AG04449 (cell line): ENCODE measurements around the gene GOSR1.

ENCODE experiments used
- CTCF ChIA-PET: fragments of 350-600 bp; formaldehyde crosslinking; extraction: SDS; loops from one replicate; lab custom pipeline; 2021; ENCODE audit warnings: antibody characterized with exemption; lab: Yijun Ruan, JAX
- POLR2A ChIA-PET: fragments of 400-600, 350-600 bp; formaldehyde crosslinking; extraction: SDS; loops from one replicate; lab custom pipeline; 2020; ENCODE audit warnings: antibody characterized with exemption, inconsistent platforms; lab: Yijun Ruan, JAX
- DNase-seq: peaks from one replicate; pipeline ENCODE4 v3.0.0-alpha.2; 2010; ENCODE audit warnings: low read depth, low spot score
- H3K4me3 ChIP-seq: 2 replicates; pipeline ENCODE4 v1.5.1; 2011; ENCODE audit warnings: low read depth, mild to moderate bottlenecking, control low read depth, low read length
- TF ChIP-seq, protein P1 (sequence below): IDR thresholded peaks from one replicate; pipeline ENCODE4 v1.5.1; 2011; ENCODE audit warnings: mild to moderate bottlenecking, moderate library complexity, low read length, control low read depth, inconsistent platforms; ENCODE audit not compliant: insufficient read depth; ENCODE audit errors: missing control alignments

The GOSR1 gene

DNA sequence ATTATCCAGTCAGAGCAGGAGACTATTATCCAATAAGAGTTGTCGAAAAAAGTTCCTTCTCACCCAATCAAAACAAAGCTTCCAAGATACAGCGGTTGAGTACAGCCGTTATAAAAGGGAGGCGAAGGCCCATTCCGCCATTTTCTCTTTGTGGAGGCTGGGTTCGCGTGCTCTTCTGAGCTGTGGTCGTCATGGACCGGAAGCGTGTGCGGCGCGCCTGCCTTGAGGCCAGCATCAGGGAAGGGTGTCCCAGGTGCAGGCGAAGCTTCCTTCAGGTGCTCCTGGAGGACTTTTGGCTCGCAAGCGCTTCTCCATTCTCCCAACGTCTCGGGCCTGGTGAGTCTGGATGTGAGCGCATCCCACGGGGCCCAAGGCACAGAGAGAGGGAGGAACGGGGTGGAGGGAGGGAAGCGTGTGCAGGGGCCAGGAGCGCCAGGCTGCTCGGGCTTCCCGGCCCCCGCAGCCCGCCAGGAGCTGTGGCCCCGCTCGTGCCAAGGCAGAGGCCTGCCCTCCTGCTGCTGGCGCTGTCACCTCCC lies 99.2 kb downstream of the GOSR1 start:
- DNase-seq, result no peak
- CTCF ChIA-PET, result no interaction called here
- TF ChIP-seq, protein P1, sequence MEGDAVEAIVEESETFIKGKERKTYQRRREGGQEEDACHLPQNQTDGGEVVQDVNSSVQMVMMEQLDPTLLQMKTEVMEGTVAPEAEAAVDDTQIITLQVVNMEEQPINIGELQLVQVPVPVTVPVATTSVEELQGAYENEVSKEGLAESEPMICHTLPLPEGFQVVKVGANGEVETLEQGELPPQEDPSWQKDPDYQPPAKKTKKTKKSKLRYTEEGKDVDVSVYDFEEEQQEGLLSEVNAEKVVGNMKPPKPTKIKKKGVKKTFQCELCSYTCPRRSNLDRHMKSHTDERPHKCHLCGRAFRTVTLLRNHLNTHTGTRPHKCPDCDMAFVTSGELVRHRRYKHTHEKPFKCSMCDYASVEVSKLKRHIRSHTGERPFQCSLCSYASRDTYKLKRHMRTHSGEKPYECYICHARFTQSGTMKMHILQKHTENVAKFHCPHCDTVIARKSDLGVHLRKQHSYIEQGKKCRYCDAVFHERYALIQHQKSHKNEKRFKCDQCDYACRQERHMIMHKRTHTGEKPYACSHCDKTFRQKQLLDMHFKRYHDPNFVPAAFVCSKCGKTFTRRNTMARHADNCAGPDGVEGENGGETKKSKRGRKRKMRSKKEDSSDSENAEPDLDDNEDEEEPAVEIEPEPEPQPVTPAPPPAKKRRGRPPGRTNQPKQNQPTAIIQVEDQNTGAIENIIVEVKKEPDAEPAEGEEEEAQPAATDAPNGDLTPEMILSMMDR, result no peak
- POLR2A ChIA-PET, result no interaction called here
- no peak overlapping the region for H3K4me3 ChIP-seq
